GM10266 (cell line): ENCODE results near the gene LDAH.

Experiments
- DNase-seq: peaks from one replicate; pipeline ENCODE4 v3.0.0; 2012; ENCODE audit errors: extremely low spot score
- CTCF ChIP-seq: IDR thresholded peaks from 2 replicates; pipeline ENCODE4 v1.5.1; 2012; ENCODE audit warnings: mild to moderate bottlenecking, low read depth; ENCODE audit not compliant: control insufficient read depth, insufficient read depth; ENCODE audit errors: missing control alignments

LDAH gene

GRCh38 chr2:20818820-20819219 is 4.1 kb downstream of the LDAH start:
- DNase-seq = no peak

GRCh38 chr2:20815216-20815615 is 7.7 kb downstream of the LDAH start:
- TF ChIP-seq CTCF = no peak
- no peak for DNase-seq

More at GRCh38 chr2:20818820-20819219, 4.1 kb downstream of the LDAH start:
- no peak for TF ChIP-seq CTCF

- no peak for TF ChIP-seq CTCF
- DNase-seq = no peak
Observed at GRCh38 chr2:20812779-20813178, 10.1 kb downstream of the LDAH start.

GRCh38 chr2:20806286-20806685 is 16.6 kb downstream of the LDAH start:
- no peak for TF ChIP-seq CTCF
- no peak for DNase-seq

GRCh38 chr2:20803974-20804373 is 18.9 kb downstream of the LDAH start:
- no peak for DNase-seq

GRCh38 chr2:20803226-20803682 is 19.6 kb downstream of the LDAH start:
- no peak for DNase-seq
- TF ChIP-seq CTCF = no peak

More at GRCh38 chr2:20803974-20804373, 18.9 kb downstream of the LDAH start:
- TF ChIP-seq CTCF = no peak

GRCh38 chr2:20797096-20797495 is 25.8 kb downstream of the LDAH start:
- DNase-seq = no peak
- no peak for TF ChIP-seq CTCF
